Subcutaneous adipose tissue (tissue), 4 donors: Measurements from ENCODE around the gene COL6A1. TPM values are rescaled to one million over a fixed set of nuclear protein-coding genes. Genes with fewer than 3 reads are reported as not detected.

ENCODE experiments used
- CTCF ChIP-seq: fragments of 450-650 bp; IDR thresholded peaks from one replicate; pipeline ENCODE4 v1.5.1; 2016; ENCODE audit warnings: low read depth, mild to moderate bottlenecking, control low read depth, antibody characterized with exemption, moderate library complexity
- total RNA-seq, 4 donors: library from RNA; depleted of rRNA; stranded (reverse); fragments of >200 nt; gene quantifications; one replicate each; pipeline ENCODE4 v1.1.0, GENCODE V29; 2016

COL6A1 gene
- total RNA-seq, 4 donors from 2014 or later, result 199 to 567 (median 554) TPM

- TF ChIP-seq CTCF, result no peak
These were observed 33.3 kb downstream of the COL6A1 start for GRCh38 chr21:46014828-46015227.

- TF ChIP-seq CTCF, result no peak
These were observed 35.6 kb downstream of the COL6A1 start for GRCh38 chr21:46017148-46017547.

- TF ChIP-seq CTCF, result no peak
These were observed 36.1 kb downstream of the COL6A1 start for GRCh38 chr21:46017695-46018094.

- TF ChIP-seq CTCF, result no peak
These were observed 37.0 kb downstream of the COL6A1 start for GRCh38 chr21:46018615-46019014.

- no peak for TF ChIP-seq CTCF
These were observed 39.0 kb downstream of the COL6A1 start for GRCh38 chr21:46020581-46020980.

- TF ChIP-seq CTCF, result no peak
These were observed 39.8 kb downstream of the COL6A1 start for GRCh38 chr21:46021398-46021797.

- no peak for TF ChIP-seq CTCF
These were observed 40.5 kb downstream of the COL6A1 start for GRCh38 chr21:46021978-46022544.
